ENCODE measurements around the gene NLK.
"Not testable (repeated sequence)": the region's sequence is repeated elsewhere in the genome, so short reads cannot be mapped to it uniquely, and the experiment has no call there.

The NLK gene

GRCh38 chr17:28042657-28042720 lies at the start of gene NLK:
Gene NLK, plus strand, starts transcription at chr17:28042677. Its CDS starts 197 bp downstream, at chr17:28042874.
- no peak for DNase-seq (ENCODE audit: low read depth)

- no peak for DNase-seq (ENCODE audit: low read depth)
Measured at GRCh38 chr17:27993161-27993695, 49.2 kb upstream of the NLK start.

- no peak for DNase-seq (ENCODE audit: low read depth)
Measured at GRCh38 chr17:27993723-27994310, 48.7 kb upstream of the NLK start.

- no peak for DNase-seq (ENCODE audit: low read depth)
Measured at GRCh38 chr17:27994586-27994985, 47.9 kb upstream of the NLK start.

GRCh38 chr17:27995554-27995953 lies 46.9 kb upstream of the NLK start:
- no peak for DNase-seq (ENCODE audit: low read depth)

- no peak for DNase-seq (ENCODE audit: low read depth)
Measured at GRCh38 chr17:27996202-27997043, 46.1 kb upstream of the NLK start.

- DNase-seq (ENCODE audit: low read depth) = no peak
Measured at GRCh38 chr17:27997044-27997401, 45.5 kb upstream of the NLK start.

GRCh38 chr17:27997522-27997921 lies 45.0 kb upstream of the NLK start:
- DNase-seq (ENCODE audit: low read depth) = no peak

GRCh38 chr17:28001149-28001548 lies 41.3 kb upstream of the NLK start:
- no peak for DNase-seq (ENCODE audit: low read depth)

- no peak for DNase-seq (ENCODE audit: low read depth)
Measured at GRCh38 chr17:28004344-28004743, 38.1 kb upstream of the NLK start.

- DNase-seq (ENCODE audit: low read depth) = not testable (repeated sequence)
Measured at GRCh38 chr17:28007925-28008324, 34.6 kb upstream of the NLK start.

GRCh38 chr17:28008513-28008912 lies 34.0 kb upstream of the NLK start:
- peak; percentile 18 for DNase-seq (ENCODE audit: low read depth)

GRCh38 chr17:28010406-28010805 lies 32.1 kb upstream of the NLK start:
- no peak for DNase-seq (ENCODE audit: low read depth)

- DNase-seq (ENCODE audit: low read depth) = no peak
Measured at GRCh38 chr17:28018439-28019070, 23.9 kb upstream of the NLK start.

- no peak for DNase-seq (ENCODE audit: low read depth)
Measured at GRCh38 chr17:28020515-28020914, 22.0 kb upstream of the NLK start.

GRCh38 chr17:28029044-28029443 lies 13.4 kb upstream of the NLK start:
- DNase-seq (ENCODE audit: low read depth) = no peak

GRCh38 chr17:28030386-28030785 lies 12.1 kb upstream of the NLK start:
- DNase-seq (ENCODE audit: low read depth) = no peak

GRCh38 chr17:28031174-28031573 lies 11.3 kb upstream of the NLK start:
- DNase-seq (ENCODE audit: low read depth) = no peak

GRCh38 chr17:28033972-28034714 lies 8.3 kb upstream of the NLK start:
- peak; percentile 53 for DNase-seq (ENCODE audit: low read depth)

- not testable (repeated sequence) for DNase-seq (ENCODE audit: low read depth)
Measured at GRCh38 chr17:28035452-28035851, 7.0 kb upstream of the NLK start.

GRCh38 chr17:28035884-28036283 lies 6.6 kb upstream of the NLK start:
- not testable (repeated sequence) for DNase-seq (ENCODE audit: low read depth)

- DNase-seq (ENCODE audit: low read depth) = peak; percentile 28
Measured at GRCh38 chr17:28038802-28039201, 3.7 kb upstream of the NLK start.

- DNase-seq (ENCODE audit: low read depth) = no peak
Measured at GRCh38 chr17:28039251-28039650, 3.2 kb upstream of the NLK start.

Data from fibroblast of gingiva (primary cell).